Keratinocyte (primary cell): ENCODE measurements around the gene PRPF40B.

Source experiments
- EZH2 ChIP-seq: IDR thresholded peaks from one replicate; pipeline ENCODE4 v1.6.1; 2012; ENCODE audit warnings: inconsistent platforms, mild to moderate bottlenecking, low read length, moderate library complexity
- TF ChIP-seq, protein P1 (sequence below), 3 experiments: IDR thresholded peaks in 1 of 3; conservative IDR thresholded peaks in 1 of 3; optimal IDR thresholded peaks in 1 of 3; 2 replicates in 2 of 3; 3 replicates in 1 of 3; pipeline versions ENCODE3 to v1.5.1; 2011; ENCODE audit warnings: low read length in 3 of 3, mild to moderate bottlenecking in 3 of 3, moderate library complexity in 2 of 3, control low read depth in 1 of 3, inconsistent platforms in 1 of 3; ENCODE audit not compliant: insufficient read depth in 2 of 3; ENCODE audit errors: extremely low read depth in 1 of 3

DNA sequence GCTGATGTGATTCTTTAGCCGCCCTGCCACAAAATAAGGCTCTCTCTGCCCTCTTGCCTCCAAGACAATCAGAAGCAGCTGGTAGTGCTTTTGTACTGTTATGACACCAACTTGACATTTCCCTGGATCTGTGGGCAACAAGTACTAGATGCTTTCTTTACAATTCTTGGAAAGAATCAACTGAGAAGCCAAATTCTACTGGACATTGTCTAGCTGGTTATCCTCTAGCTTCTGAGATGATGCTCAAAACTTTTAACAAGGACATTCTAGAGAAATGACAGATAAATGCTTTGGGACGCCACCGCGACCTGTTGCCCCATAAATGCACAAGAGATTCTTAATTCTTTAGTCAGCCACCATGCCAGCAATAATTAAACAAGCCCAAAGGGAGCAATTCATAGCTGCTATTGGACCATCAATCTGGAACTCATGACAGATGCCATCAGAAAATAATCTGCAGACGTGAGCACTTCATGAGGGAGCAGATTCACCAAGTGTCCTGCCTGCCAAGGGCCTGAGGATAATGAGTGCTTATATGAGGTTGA, 61.0 kb downstream of the PRPF40B start:
- TF ChIP-seq, protein P1, sequence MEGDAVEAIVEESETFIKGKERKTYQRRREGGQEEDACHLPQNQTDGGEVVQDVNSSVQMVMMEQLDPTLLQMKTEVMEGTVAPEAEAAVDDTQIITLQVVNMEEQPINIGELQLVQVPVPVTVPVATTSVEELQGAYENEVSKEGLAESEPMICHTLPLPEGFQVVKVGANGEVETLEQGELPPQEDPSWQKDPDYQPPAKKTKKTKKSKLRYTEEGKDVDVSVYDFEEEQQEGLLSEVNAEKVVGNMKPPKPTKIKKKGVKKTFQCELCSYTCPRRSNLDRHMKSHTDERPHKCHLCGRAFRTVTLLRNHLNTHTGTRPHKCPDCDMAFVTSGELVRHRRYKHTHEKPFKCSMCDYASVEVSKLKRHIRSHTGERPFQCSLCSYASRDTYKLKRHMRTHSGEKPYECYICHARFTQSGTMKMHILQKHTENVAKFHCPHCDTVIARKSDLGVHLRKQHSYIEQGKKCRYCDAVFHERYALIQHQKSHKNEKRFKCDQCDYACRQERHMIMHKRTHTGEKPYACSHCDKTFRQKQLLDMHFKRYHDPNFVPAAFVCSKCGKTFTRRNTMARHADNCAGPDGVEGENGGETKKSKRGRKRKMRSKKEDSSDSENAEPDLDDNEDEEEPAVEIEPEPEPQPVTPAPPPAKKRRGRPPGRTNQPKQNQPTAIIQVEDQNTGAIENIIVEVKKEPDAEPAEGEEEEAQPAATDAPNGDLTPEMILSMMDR (optimal IDR thresholded peaks at IDR 0.05 in 1 of 3, IDR thresholded peaks at IDR 0.05 in 1 of 3, conservative IDR thresholded peaks at IDR 0.05 in 1 of 3; ENCODE audit: extremely low read depth in 1 of 3, insufficient read depth in 2 of 3, low read length in 3 of 3): no peak
- no peak for TF ChIP-seq EZH2
